Islet of Langerhans (tissue), 1 donor: ENCODE results near the gene CILP2.

Source experiments
- FAIRE-seq: peaks from one replicate; lab custom pipeline; 2011; peaks lifted over from hg19 to GRCh38; lab: Jason Lieb, UNC

Gene CILP2

GRCh38 chr19:19505669-19506326, 32.3 kb upstream of the CILP2 start:
- FAIRE-seq = no peak

GRCh38 chr19:19506592-19506991, 31.5 kb upstream of the CILP2 start:
- FAIRE-seq = no peak

GRCh38 chr19:19507354-19507753, 30.7 kb upstream of the CILP2 start:
- no peak for FAIRE-seq

GRCh38 chr19:19508217-19508616, 29.8 kb upstream of the CILP2 start:
- FAIRE-seq = no peak

GRCh38 chr19:19510432-19510831, 27.6 kb upstream of the CILP2 start:
- FAIRE-seq = no peak

GRCh38 chr19:19513682-19514081, 24.4 kb upstream of the CILP2 start:
- no peak for FAIRE-seq

- no peak for FAIRE-seq
Measured at GRCh38 chr19:19514215-19514657, 23.8 kb upstream of the CILP2 start.

- no peak for FAIRE-seq
Measured at GRCh38 chr19:19514881-19515641, 23.0 kb upstream of the CILP2 start, which contains the start of gene TSSK6. TSS of gene TSSK6 (minus strand) at chr19:19515548. CDS start at chr19:19515427, 121 bp downstream.

GRCh38 chr19:19515642-19516519, 22.2 kb upstream of the CILP2 start, which contains the start of gene NDUFA13:
TSS of gene NDUFA13 (plus strand) at chr19:19516225. CDS start at chr19:19516239, 14 bp downstream.
- peak; percentile 36 for FAIRE-seq

- no peak for FAIRE-seq
Measured at GRCh38 chr19:19517235-19517619, 20.8 kb upstream of the CILP2 start.

- no peak for FAIRE-seq
Measured at GRCh38 chr19:19520989-19521388, 17.1 kb upstream of the CILP2 start.

GRCh38 chr19:19523177-19523576, 14.9 kb upstream of the CILP2 start:
- no peak for FAIRE-seq

GRCh38 chr19:19524053-19524452, 14.0 kb upstream of the CILP2 start:
- no peak for FAIRE-seq

- no peak for FAIRE-seq
Measured at GRCh38 chr19:19525611-19526380, 12.3 kb upstream of the CILP2 start.

- no peak for FAIRE-seq
Measured at GRCh38 chr19:19526581-19527370, 11.3 kb upstream of the CILP2 start.

- no peak for FAIRE-seq
Measured at GRCh38 chr19:19527371-19527656, 10.8 kb upstream of the CILP2 start.

GRCh38 chr19:19527674-19528625, 10.1 kb upstream of the CILP2 start:
- FAIRE-seq = no peak

- no peak for FAIRE-seq
Measured at GRCh38 chr19:19528721-19529490, 9.2 kb upstream of the CILP2 start, which contains the start of gene YJEFN3. TSS of gene YJEFN3 (plus strand) at chr19:19528911. CDS start at chr19:19528933, 22 bp downstream.

- no peak for FAIRE-seq
Measured at GRCh38 chr19:19529783-19530422, 8.2 kb upstream of the CILP2 start.
